Upper lobe of left lung (tissue), 6 donors: ENCODE results near the gene POMP. TPM values are rescaled to one million over a fixed set of nuclear protein-coding genes. Genes with fewer than 3 reads are reported as not detected.

Experiments
- ATAC-seq, 2 donors: fragments of 200-7000 bp; cut with Tn5 transposase; one replicate each; pipeline ENCODE4 v1.9.1; 2022; ENCODE audit warnings: mild to moderate bottlenecking in 2 of 2, moderate library complexity in 2 of 2; ENCODE audit not compliant: low FRiP score in 2 of 2
- DNase-seq, 2 donors: peaks; one replicate each; pipeline ENCODE4 v3.0.0-alpha.2; 2019 to 2020
- H3K27ac ChIP-seq, 4 donors: fragments of 200-600 bp; sonication (generic); one replicate each; pipeline ENCODE4 v1.5.1; 2016 to 2019
- H3K27me3 ChIP-seq, 4 donors: fragments of 200-600 bp; sonication (generic); one replicate each; pipeline ENCODE4 v1.5.1; 2017 to 2019
- H3K36me3 ChIP-seq, 4 donors: fragments of 200-600 bp; sonication (generic); one replicate each; pipeline ENCODE4 v1.5.1; 2016 to 2019
- H3K4me1 ChIP-seq, 4 donors: fragments of 200-600 bp; sonication (generic); one replicate each; pipeline ENCODE4 v1.5.1; 2018 to 2019
- H3K4me3 ChIP-seq, 4 donors: fragments of 200-600 bp; sonication (generic); one replicate each; pipeline ENCODE4 v1.5.1; 2017 to 2019; ENCODE audit warnings: mild to moderate bottlenecking in 2 of 4, moderate library complexity in 1 of 4
- H3K9me3 ChIP-seq, 4 donors: fragments of 200-600 bp; sonication (generic); one replicate each; pipeline ENCODE4 v1.5.1; 2018 to 2019
- CTCF ChIP-seq, 6 experiments: fragments of 450-650 bp in 4 of 6; fragments of 200-600 bp in 2 of 6; sonication (generic) in 2 of 6; IDR thresholded peaks; one replicate each; pipeline ENCODE4 v1.5.1; 2016 to 2019; ENCODE audit warnings: antibody characterized with exemption in 6 of 6
- EP300 ChIP-seq, 4 donors: sonication (generic); formaldehyde crosslinking; IDR thresholded peaks; one replicate each; pipeline ENCODE4 v1.5.1; 2017; ENCODE audit warnings: antibody characterized with exemption in 4 of 4, control low read depth in 2 of 4
- POLR2A ChIP-seq, 4 donors: fragments of 450-650 bp; IDR thresholded peaks; one replicate each; pipeline ENCODE4 v1.5.1; 2016 to 2017; ENCODE audit warnings: antibody characterized with exemption in 4 of 4, mild to moderate bottlenecking in 2 of 4
- POLR2AphosphoS5 ChIP-seq, 2 donors: sonication (generic); formaldehyde crosslinking; IDR thresholded peaks; one replicate each; pipeline ENCODE4 v1.5.1; 2017; ENCODE audit warnings: antibody characterized with exemption in 2 of 2
- WGBS, 2 donors: methylation state at CpG; one replicate each; pipeline ENCODE4 v1.1.5; 2017 to 2018; 5-methylcytosine and 5-hydroxymethylcytosine counted together
- total RNA-seq, 6 donors: library from RNA; depleted of rRNA in 4 of 6; stranded (reverse); fragments of >200 nt in 4 of 6; gene quantifications; one replicate each; pipeline versions ENCODE4 v1.1.0 to v1.2.1, GENCODE V29; 2016 to 2021
- donor health status: DM: no; HTN: no; CAD: no; lungs with moderate emphysema.
- donor health status: DM: no; HTN: yes; CAD: no; lungs with severe emphysema.

The POMP gene
- total RNA-seq = 10 to 100 TPM; 11.5 to 59.8 (median 51.4) TPM

GRCh38 chr13:28658796-28659620 is at the start of gene POMP:
TSS of gene POMP (plus strand) at chr13:28659130. CDS start at chr13:28659185, 55 bp downstream.
- Histone ChIP-seq H3K4me1 (peaks cover 34 to 41% (median 37%) of the 10 kb centered on the region in 4 donors), H3K4me3 (peak within 1 kb of the TSS; percentile 59 to 92 (median 78)), H3K27me3 (no peaks in the 10 kb centered on the region), H3K36me3 (peaks cover 0 to 34% (median 13%) of the 10 kb centered on the region in 4 donors), H3K9me3 (no peaks in the 10 kb centered on the region), H3K27ac (peak within 1 kb of the TSS; percentile 93 to 99 (median 96))
- peak; percentile 100 for TF ChIP-seq POLR2AphosphoS5 (IDR thresholded peaks at IDR 0.05)
- TF ChIP-seq CTCF (IDR thresholded peaks at IDR 0.05) = peak in 2 of 6 experiments; percentile 5 to 12
- TF ChIP-seq POLR2A (IDR thresholded peaks at IDR 0.05) = peak; percentile 14 to 99 (median 88)
- peak; percentile 95 to 98 (median 98) for TF ChIP-seq EP300 (IDR thresholded peaks at IDR 0.05)
- peak; percentile 93 to 98 for DNase-seq
- WGBS, 2 donors = 0% methylated on average over 5 to 64 of the region's 64 CpGs
- peak; percentile 96 to 99 for ATAC-seq

- Histone ChIP-seq H3K36me3 (no peaks in the 10 kb centered on the region), H3K27ac (no peak overlapping the region), H3K9me3 (no peaks in the 10 kb centered on the region), H3K27me3 (no peaks in the 10 kb centered on the region), H3K4me3 (no peak overlapping the region), H3K4me1 (peaks cover 0 to 4% (median 0%) of the 10 kb centered on the region in 4 donors)
- 93 to 96% methylated on average over 1 of the region's 1 CpG for WGBS, 2 donors
- TF ChIP-seq POLR2AphosphoS5 (IDR thresholded peaks at IDR 0.05) (no peak), CTCF (IDR thresholded peaks at IDR 0.05) (no peak), POLR2A (IDR thresholded peaks at IDR 0.05) (no peak), EP300 (IDR thresholded peaks at IDR 0.05) (no peak)
- no peak for ATAC-seq
- DNase-seq = no peak
Measured at GRCh38 chr13:28609381-28609780, 49.5 kb upstream of the POMP start.

- TF ChIP-seq POLR2AphosphoS5 (IDR thresholded peaks at IDR 0.05) (no peak), CTCF (IDR thresholded peaks at IDR 0.05) (no peak), POLR2A (IDR thresholded peaks at IDR 0.05) (no peak), EP300 (IDR thresholded peaks at IDR 0.05) (no peak)
- Histone ChIP-seq H3K36me3 (no peaks in the 10 kb centered on the region), H3K27me3 (no peaks in the 10 kb centered on the region), H3K9me3 (no peaks in the 10 kb centered on the region), H3K4me3 (no peak overlapping the region), H3K27ac (no peak overlapping the region), H3K4me1 (peaks cover 0 to 4% (median 0%) of the 10 kb centered on the region in 4 donors)
- ATAC-seq (no peak), DNase-seq (no peak)
- 88 to 92% methylated on average over 1 of the region's 1 CpG for WGBS, 2 donors
Measured at GRCh38 chr13:28609926-28610325, 49.0 kb upstream of the POMP start.

GRCh38 chr13:28610996-28611395 is 47.9 kb upstream of the POMP start:
- no peaks in the 10 kb centered on the region for H3K36me3 ChIP-seq
- no peaks in the 10 kb centered on the region for H3K27me3 ChIP-seq
- DNase-seq (no peak), ATAC-seq (no peak)
- TF ChIP-seq POLR2AphosphoS5 (IDR thresholded peaks at IDR 0.05) = no peak
- no peak for TF ChIP-seq POLR2A (IDR thresholded peaks at IDR 0.05)
- no peak for TF ChIP-seq CTCF (IDR thresholded peaks at IDR 0.05)
- no peak for TF ChIP-seq EP300 (IDR thresholded peaks at IDR 0.05)
- peaks cover 0 to 4% (median 0%) of the 10 kb centered on the region in 4 donors for H3K4me1 ChIP-seq
- no peak overlapping the region for H3K27ac ChIP-seq
- 76 to 78% methylated on average over 6 of the region's 6 CpGs for WGBS, 2 donors
- H3K9me3 ChIP-seq = no peaks in the 10 kb centered on the region
- no peak overlapping the region for H3K4me3 ChIP-seq
